Measurements from ENCODE around the gene EEF2. TPM values are rescaled to one million over a fixed set of nuclear protein-coding genes. Genes with fewer than 3 reads are reported as not detected.

The EEF2 gene
- total RNA-seq, 1 experiment from 2014 or later: 1,742 TPM

DNA sequence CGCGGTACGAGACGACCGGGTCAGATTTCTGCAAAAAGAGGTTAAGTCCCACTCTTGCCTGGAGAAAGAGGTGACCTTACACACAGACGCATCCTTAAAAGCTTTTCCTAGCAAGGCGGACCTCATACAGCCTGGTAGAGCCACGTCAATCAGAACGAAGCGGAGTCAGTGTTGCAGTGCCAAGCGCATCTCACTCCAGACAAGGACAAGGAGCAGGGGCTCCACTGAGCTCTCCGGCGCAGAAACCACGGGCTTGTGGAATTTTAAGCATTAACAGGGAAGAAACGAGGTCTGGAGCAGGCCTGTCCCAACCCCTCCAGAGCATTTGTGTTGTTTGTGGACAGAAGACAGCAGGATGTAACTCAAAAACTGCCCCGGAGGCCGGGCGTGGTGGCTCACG, 7.1 kb downstream of the EEF2 start:
- intact Hi-C loops (cut with micrococcal nuclease; ENCODE audit: unreplicated experiment): no loop called here
- H3K79me2 ChIP-seq (ENCODE audit: low read depth): peaks cover 56% of the 10 kb centered on the region
- H3K36me3 ChIP-seq (ENCODE audit: low read depth): peaks cover 18% of the 10 kb centered on the region
- BruUV-seq (replicated peaks): no TSS peak
- no peak overlapping the region for H3K4me3 ChIP-seq
- peaks cover 77% of the 10 kb centered on the region for H3F3A ChIP-seq (ENCODE audit: insufficient read depth, low read depth)
- no peak overlapping the region for H2AFZ ChIP-seq
- ChIA-PET CTCF (interaction anchor here (0.7 kb wide), 1 partner anchor 9 kb away, joined by 7 read pairs; no protein-coding TSS in a partner anchor), POLR2A (ENCODE audit: unreplicated experiment) (no interaction called here)
- no peaks in the 10 kb centered on the region for H3K9me2 ChIP-seq (ENCODE audit: insufficient read depth)
- peaks cover 3% of the 10 kb centered on the region; the same call in 1 of the 2 replicates for H3K4me1 ChIP-seq (replicated peaks; ENCODE audit: insufficient read depth)
- TF ChIP-seq, protein P1, sequence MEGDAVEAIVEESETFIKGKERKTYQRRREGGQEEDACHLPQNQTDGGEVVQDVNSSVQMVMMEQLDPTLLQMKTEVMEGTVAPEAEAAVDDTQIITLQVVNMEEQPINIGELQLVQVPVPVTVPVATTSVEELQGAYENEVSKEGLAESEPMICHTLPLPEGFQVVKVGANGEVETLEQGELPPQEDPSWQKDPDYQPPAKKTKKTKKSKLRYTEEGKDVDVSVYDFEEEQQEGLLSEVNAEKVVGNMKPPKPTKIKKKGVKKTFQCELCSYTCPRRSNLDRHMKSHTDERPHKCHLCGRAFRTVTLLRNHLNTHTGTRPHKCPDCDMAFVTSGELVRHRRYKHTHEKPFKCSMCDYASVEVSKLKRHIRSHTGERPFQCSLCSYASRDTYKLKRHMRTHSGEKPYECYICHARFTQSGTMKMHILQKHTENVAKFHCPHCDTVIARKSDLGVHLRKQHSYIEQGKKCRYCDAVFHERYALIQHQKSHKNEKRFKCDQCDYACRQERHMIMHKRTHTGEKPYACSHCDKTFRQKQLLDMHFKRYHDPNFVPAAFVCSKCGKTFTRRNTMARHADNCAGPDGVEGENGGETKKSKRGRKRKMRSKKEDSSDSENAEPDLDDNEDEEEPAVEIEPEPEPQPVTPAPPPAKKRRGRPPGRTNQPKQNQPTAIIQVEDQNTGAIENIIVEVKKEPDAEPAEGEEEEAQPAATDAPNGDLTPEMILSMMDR (conservative IDR thresholded peaks at IDR 0.05): no peak
- no peak for TF ChIP-seq EZH2 (IDR thresholded peaks at IDR 0.05; ENCODE audit: low read depth)
- H4K20me1 ChIP-seq (ENCODE audit: insufficient read depth): peaks cover 82% of the 10 kb centered on the region
- DNase-seq: no peak
- no peak overlapping the region for H3K27ac ChIP-seq
- no peaks in the 10 kb centered on the region for H3K27me3 ChIP-seq (ENCODE audit: insufficient read depth, low read depth)
- no peaks in the 10 kb centered on the region for H3K9me3 ChIP-seq (ENCODE audit: insufficient read depth, low read depth)
- no peak overlapping the region for H3K4me2 ChIP-seq

DNA sequence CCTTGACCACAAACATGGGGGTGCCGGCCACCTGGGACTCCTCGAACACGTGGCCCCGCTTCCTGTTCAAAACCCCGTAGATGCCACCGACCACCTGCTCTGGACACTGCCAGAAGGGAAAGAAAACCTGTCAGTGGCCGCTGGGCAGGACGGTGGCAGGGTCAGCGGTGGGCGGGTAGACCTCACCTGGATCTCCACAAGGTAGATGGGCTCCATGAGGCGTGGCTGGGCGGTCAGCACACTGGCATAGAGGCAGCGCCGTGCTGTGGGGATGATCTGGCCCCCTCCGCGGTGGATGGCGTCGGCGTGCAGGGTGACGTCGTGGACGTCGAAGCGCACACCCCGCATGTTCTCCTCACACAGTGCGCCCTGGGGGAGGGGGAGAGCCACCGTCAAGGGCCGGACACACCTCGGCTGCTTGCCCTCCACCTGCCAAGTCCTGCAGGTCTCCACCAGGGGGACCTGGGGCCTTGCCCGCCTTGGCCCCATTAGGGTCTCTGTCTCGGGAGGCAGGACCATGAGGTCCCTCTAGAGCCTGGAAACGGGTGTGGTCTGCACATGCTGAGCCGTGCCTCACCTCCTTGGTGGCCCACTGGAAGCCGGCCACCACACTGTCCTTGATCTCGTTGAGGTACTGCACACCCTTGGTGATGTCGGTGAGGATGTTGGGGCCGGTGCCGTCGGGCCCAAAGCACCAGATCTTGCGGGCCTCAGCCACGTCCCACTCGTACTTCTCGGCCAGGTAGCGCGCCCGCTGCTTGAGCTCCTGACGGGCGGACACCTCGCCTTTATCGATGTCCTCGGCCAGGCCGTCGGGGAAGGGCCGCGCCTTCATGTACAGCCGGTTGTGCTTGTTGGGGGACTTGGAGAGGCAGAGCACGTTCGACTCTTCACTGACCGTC, 7.8 kb downstream of the EEF2 start:
- POLR2A ChIA-PET (ENCODE audit: unreplicated experiment): no interaction called here
- intact Hi-C loops (cut with micrococcal nuclease; ENCODE audit: unreplicated experiment): no loop called here
- Histone ChIP-seq H3K9me3 (ENCODE audit: insufficient read depth, low read depth) (no peaks in the 10 kb centered on the region), H3K4me1 (replicated peaks; ENCODE audit: insufficient read depth) (no peaks in the 10 kb centered on the region), H2AFZ (no peak overlapping the region), H3K4me2 (no peak overlapping the region), H3K36me3 (ENCODE audit: low read depth) (peaks cover 18% of the 10 kb centered on the region), H3K4me3 (no peak overlapping the region), H3K27ac (no peak overlapping the region), H3K27me3 (ENCODE audit: insufficient read depth, low read depth) (no peaks in the 10 kb centered on the region), H3K79me2 (ENCODE audit: low read depth) (peaks cover 49% of the 10 kb centered on the region), H3F3A (ENCODE audit: insufficient read depth, low read depth) (peaks cover 74% of the 10 kb centered on the region), H4K20me1 (ENCODE audit: insufficient read depth) (peaks cover 78% of the 10 kb centered on the region), H3K9me2 (ENCODE audit: insufficient read depth) (no peaks in the 10 kb centered on the region)
- no peak for DNase-seq
- CTCF ChIA-PET: no interaction called here
- TF ChIP-seq EZH2 (IDR thresholded peaks at IDR 0.05; ENCODE audit: low read depth): no peak
- TF ChIP-seq, protein P1 (conservative IDR thresholded peaks at IDR 0.05): no peak
- no TSS peak for BruUV-seq (replicated peaks)

DNA sequence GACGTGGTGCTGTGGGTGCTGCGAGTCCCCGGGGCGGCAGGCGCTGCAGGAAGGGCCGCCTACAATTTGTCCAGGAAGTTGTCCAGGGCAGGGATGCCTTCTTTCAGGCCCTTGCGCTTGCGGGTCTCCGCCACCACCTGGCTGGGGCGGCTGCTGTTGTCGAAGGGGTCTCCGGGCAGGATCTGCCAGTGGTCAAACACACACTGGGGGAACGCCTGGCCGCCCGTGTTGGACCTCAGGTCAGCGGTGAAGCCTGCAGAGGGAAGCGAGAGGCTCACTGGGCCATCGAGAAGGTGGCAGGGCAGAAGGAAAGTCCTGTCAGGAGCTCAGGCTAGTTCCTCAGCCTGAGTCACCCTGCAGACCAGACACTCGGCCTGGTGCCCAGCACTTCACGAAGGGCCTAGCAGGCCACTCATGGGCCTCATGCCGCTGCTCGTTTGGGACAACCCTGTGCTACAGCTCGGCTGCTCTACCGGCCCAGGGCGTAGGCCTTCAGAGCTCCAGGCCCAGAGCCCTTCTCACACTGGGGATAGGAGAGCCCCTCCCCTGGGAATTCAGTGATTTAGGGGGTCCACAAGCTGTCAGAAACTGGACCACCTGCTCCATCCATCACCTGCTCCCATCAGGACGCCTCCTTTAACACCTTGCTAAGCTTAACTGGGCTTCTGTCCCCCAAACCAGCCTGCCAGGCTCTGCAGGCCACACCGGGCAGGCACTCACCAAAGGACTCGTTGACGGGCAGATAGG, 8.6 kb downstream of the EEF2 start:
- BruUV-seq (replicated peaks): TSS peak; percentile 10
- Histone ChIP-seq H3F3A (ENCODE audit: insufficient read depth, low read depth) (peaks cover 74% of the 10 kb centered on the region), H3K9me3 (ENCODE audit: insufficient read depth, low read depth) (no peaks in the 10 kb centered on the region), H3K4me1 (replicated peaks; ENCODE audit: insufficient read depth) (no peaks in the 10 kb centered on the region), H3K79me2 (ENCODE audit: low read depth) (peaks cover 41% of the 10 kb centered on the region), H2AFZ (no peak overlapping the region), H3K36me3 (ENCODE audit: low read depth) (peaks cover 15% of the 10 kb centered on the region), H4K20me1 (ENCODE audit: insufficient read depth) (peaks cover 73% of the 10 kb centered on the region), H3K27ac (no peak overlapping the region), H3K4me2 (no peak overlapping the region), H3K27me3 (ENCODE audit: insufficient read depth, low read depth) (no peaks in the 10 kb centered on the region), H3K4me3 (no peak overlapping the region), H3K9me2 (ENCODE audit: insufficient read depth) (no peaks in the 10 kb centered on the region)
- no peak for DNase-seq
- no peak for TF ChIP-seq EZH2 (IDR thresholded peaks at IDR 0.05; ENCODE audit: low read depth)
- TF ChIP-seq, protein P1 (conservative IDR thresholded peaks at IDR 0.05): no peak
- intact Hi-C loops (cut with micrococcal nuclease; ENCODE audit: unreplicated experiment): no loop called here
- POLR2A ChIA-PET (ENCODE audit: unreplicated experiment): no interaction called here
- CTCF ChIA-PET: no interaction called here

Measured in PC-9 (cell line).